Measurements from ENCODE around the gene NTN1. TPM values are rescaled to one million over a fixed set of nuclear protein-coding genes. Genes with fewer than 3 reads are reported as not detected.

Gene NTN1
- total and polyA plus RNA-seq, 2 experiments from 2014 or later, result 0.42 to 2.1 TPM

GRCh38 chr17:9056566-9056965 lies 35.3 kb downstream of the NTN1 start:
- DNase-seq (ENCODE audit: low spot score), result no peak
- Histone ChIP-seq H3K9me2 (replicated peaks; ENCODE audit: insufficient read depth) (no peaks in the 10 kb centered on the region), H3K4me3 (no peak overlapping the region), H3K79me2 (no peaks in the 10 kb centered on the region), H3K4me2 (no peak overlapping the region), H3K27ac (no peak overlapping the region), H3K27me3 (peaks cover 13% of the 10 kb centered on the region), H3K36me3 (replicated peaks; ENCODE audit: insufficient read depth, low read depth) (no peaks in the 10 kb centered on the region), H3K4me1 (ENCODE audit: insufficient read depth) (no peaks in the 10 kb centered on the region), H4K20me1 (ENCODE audit: insufficient read depth, poor library complexity, severe bottlenecking) (no peaks in the 10 kb centered on the region), H2AFZ (no peak overlapping the region), H3K9me3 (ENCODE audit: low read depth) (no peaks in the 10 kb centered on the region)
- TF ChIP-seq EZH2phosphoT487 (IDR thresholded peaks at IDR 0.05; ENCODE audit: low read depth, severe bottlenecking, unreplicated experiment) (no peak), EZH2 (IDR thresholded peaks at IDR 0.05; ENCODE audit: borderline replicate concordance) (no peak), CTCF (IDR thresholded peaks at IDR 0.05; ENCODE audit: poor library complexity) (no peak)
- 83% methylated on average over 12 of the region's 12 CpGs for WGBS (ENCODE audit: low lambda C conversion rate, missing lambda C conversion rate)

- no peak for DNase-seq (ENCODE audit: low spot score)
- TF ChIP-seq EZH2phosphoT487 (IDR thresholded peaks at IDR 0.05; ENCODE audit: low read depth, severe bottlenecking, unreplicated experiment) (no peak), EZH2 (IDR thresholded peaks at IDR 0.05; ENCODE audit: borderline replicate concordance) (no peak)
Measured at GRCh38 chr17:9057310-9057709, 36.0 kb downstream of the NTN1 start.

GRCh38 chr17:9062399-9062902 lies 41.1 kb downstream of the NTN1 start:
- H3K4me2 ChIP-seq, result no peak overlapping the region
- no peaks in the 10 kb centered on the region for H3K9me3 ChIP-seq (ENCODE audit: low read depth)
- no peaks in the 10 kb centered on the region for H4K20me1 ChIP-seq (ENCODE audit: insufficient read depth, poor library complexity, severe bottlenecking)
- no peaks in the 10 kb centered on the region for H3K27me3 ChIP-seq
- H2AFZ ChIP-seq, result no peak overlapping the region
- H3K4me3 ChIP-seq, result no peak overlapping the region
- no peak overlapping the region for H3K27ac ChIP-seq
- H3K4me1 ChIP-seq (ENCODE audit: insufficient read depth), result no peaks in the 10 kb centered on the region
- DNase-seq (ENCODE audit: low spot score), result no peak
- 78% methylated on average over 9 of the region's 9 CpGs for WGBS (ENCODE audit: low lambda C conversion rate, missing lambda C conversion rate)
- H3K9me2 ChIP-seq (replicated peaks; ENCODE audit: insufficient read depth), result no peaks in the 10 kb centered on the region
- no peak for TF ChIP-seq EZH2phosphoT487 (IDR thresholded peaks at IDR 0.05; ENCODE audit: low read depth, severe bottlenecking, unreplicated experiment)
- H3K79me2 ChIP-seq, result no peaks in the 10 kb centered on the region
- no peaks in the 10 kb centered on the region for H3K36me3 ChIP-seq (replicated peaks; ENCODE audit: insufficient read depth, low read depth)

More at GRCh38 chr17:9057310-9057709, 36.0 kb downstream of the NTN1 start:
- Histone ChIP-seq H3K79me2 (no peaks in the 10 kb centered on the region), H3K27me3 (peaks cover 13% of the 10 kb centered on the region), H3K9me2 (replicated peaks; ENCODE audit: insufficient read depth) (no peaks in the 10 kb centered on the region), H3K27ac (no peak overlapping the region), H3K9me3 (ENCODE audit: low read depth) (no peaks in the 10 kb centered on the region), H3K4me1 (ENCODE audit: insufficient read depth) (no peaks in the 10 kb centered on the region), H3K4me2 (no peak overlapping the region), H3K4me3 (no peak overlapping the region), H4K20me1 (ENCODE audit: insufficient read depth, poor library complexity, severe bottlenecking) (no peaks in the 10 kb centered on the region), H3K36me3 (replicated peaks; ENCODE audit: insufficient read depth, low read depth) (no peaks in the 10 kb centered on the region), H2AFZ (no peak overlapping the region)
- WGBS (ENCODE audit: low lambda C conversion rate, missing lambda C conversion rate), result 41% methylated on average over 7 of the region's 7 CpGs

- TF ChIP-seq EZH2phosphoT487 (IDR thresholded peaks at IDR 0.05; ENCODE audit: low read depth, severe bottlenecking, unreplicated experiment) (no peak), CTCF (IDR thresholded peaks at IDR 0.05; ENCODE audit: poor library complexity) (no peak), EZH2 (IDR thresholded peaks at IDR 0.05; ENCODE audit: borderline replicate concordance) (no peak)
- Histone ChIP-seq H4K20me1 (ENCODE audit: insufficient read depth, poor library complexity, severe bottlenecking) (no peaks in the 10 kb centered on the region), H3K9me2 (replicated peaks; ENCODE audit: insufficient read depth) (no peaks in the 10 kb centered on the region), H3K4me1 (ENCODE audit: insufficient read depth) (no peaks in the 10 kb centered on the region), H2AFZ (no peak overlapping the region), H3K4me3 (no peak overlapping the region), H3K4me2 (no peak overlapping the region), H3K27ac (no peak overlapping the region), H3K9me3 (ENCODE audit: low read depth) (no peaks in the 10 kb centered on the region), H3K79me2 (no peaks in the 10 kb centered on the region), H3K27me3 (no peaks in the 10 kb centered on the region), H3K36me3 (replicated peaks; ENCODE audit: insufficient read depth, low read depth) (no peaks in the 10 kb centered on the region)
- DNase-seq (ENCODE audit: low spot score), result no peak
- 92% methylated on average over 6 of the region's 6 CpGs for WGBS (ENCODE audit: low lambda C conversion rate, missing lambda C conversion rate)
Measured at GRCh38 chr17:9064311-9064834, 43.1 kb downstream of the NTN1 start.

Data from hepatocyte (in vitro differentiated cells).